Endothelial cell of hepatic sinusoid (primary cell): Measurements from ENCODE around the gene CORO2B.

Experiments used
- in situ Hi-C: cut with HindIII; loops from 2 replicates; pipeline ENCODE4 v1.10.0; 2017; ENCODE audit warnings: low sequenced_read_pairs

CORO2B gene

GRCh38 chr15:68578980-68579935 lies at the start of gene CORO2B:
CORO2B (plus strand) TSS chr15:68578993; CDS start chr15:68579263, 270 bp downstream.
- in situ Hi-C loops, result no loop called here

GRCh38 chr15:68531387-68532179 lies 47.2 kb upstream of the CORO2B start:
- in situ Hi-C loops, result no loop called here

GRCh38 chr15:68536331-68537095 lies 42.3 kb upstream of the CORO2B start:
- in situ Hi-C loops, result no loop called here

GRCh38 chr15:68537097-68537496 lies 41.7 kb upstream of the CORO2B start:
- in situ Hi-C loops, result no loop called here

- in situ Hi-C loops, result no loop called here
Measured at GRCh38 chr15:68537506-68537905, 41.3 kb upstream of the CORO2B start.

GRCh38 chr15:68538311-68538710 lies 40.5 kb upstream of the CORO2B start:
- in situ Hi-C loops, result no loop called here

GRCh38 chr15:68541743-68542142 lies 37.0 kb upstream of the CORO2B start:
- in situ Hi-C loops, result no loop called here

- in situ Hi-C loops, result no loop called here
Measured at GRCh38 chr15:68542348-68542747, 36.4 kb upstream of the CORO2B start.

- in situ Hi-C loops, result no loop called here
Measured at GRCh38 chr15:68542771-68543164, 36.0 kb upstream of the CORO2B start.

- in situ Hi-C loops, result no loop called here
Measured at GRCh38 chr15:68543165-68544008, 35.4 kb upstream of the CORO2B start.

- in situ Hi-C loops, result no loop called here
Measured at GRCh38 chr15:68546318-68546717, 32.5 kb upstream of the CORO2B start.

GRCh38 chr15:68548364-68548763 lies 30.4 kb upstream of the CORO2B start:
- in situ Hi-C loops, result no loop called here

GRCh38 chr15:68550004-68550403 lies 28.8 kb upstream of the CORO2B start:
- in situ Hi-C loops, result no loop called here

- in situ Hi-C loops, result no loop called here
Measured at GRCh38 chr15:68550498-68551295, 28.1 kb upstream of the CORO2B start.

- in situ Hi-C loops, result no loop called here
Measured at GRCh38 chr15:68551296-68551635, 27.5 kb upstream of the CORO2B start.

- in situ Hi-C loops, result no loop called here
Measured at GRCh38 chr15:68552344-68552743, 26.4 kb upstream of the CORO2B start.

GRCh38 chr15:68552773-68553172 lies 26.0 kb upstream of the CORO2B start:
- in situ Hi-C loops, result no loop called here

- in situ Hi-C loops, result no loop called here
Measured at GRCh38 chr15:68553314-68553993, 25.3 kb upstream of the CORO2B start.
